GM23338 (cell line): Measurements from ENCODE around the gene RNF152. TPM values are rescaled to one million over a fixed set of nuclear protein-coding genes. Genes with fewer than 3 reads are reported as not detected.

Experiments used
- ATAC-seq: fragments of 200-7000 bp; cut with Tn5 transposase; 3 replicates; pipeline ENCODE4 v1.9.1; 2020
- DNase-seq: peaks from one replicate; pipeline ENCODE4 v3.0.0-alpha.2; 2015; ENCODE audit warnings: low spot score
- H2AFZ ChIP-seq: fragments of 200-600 bp; sonication (generic); 2 replicates; pipeline ENCODE4 v1.8.0; 2016; ENCODE audit warnings: antibody characterized with exemption, mild to moderate bottlenecking, moderate library complexity
- H3F3A ChIP-seq: fragments of 200-600 bp; sonication (generic); replicated peaks from 2 replicates; pipeline ENCODE4 v1.8.0; 2017; ENCODE audit warnings: antibody characterized with exemption, mixed run types, low read depth
- H3K27ac ChIP-seq: fragments of 200-600 bp; sonication (generic); 2 replicates; pipeline ENCODE4 v1.6.1; 2016; ENCODE audit warnings: low read depth
- H3K27me3 ChIP-seq: fragments of 200-600 bp; sonication (generic); 2 replicates; pipeline ENCODE4 v1.8.0; 2016; ENCODE audit warnings: mild to moderate bottlenecking, mixed run types, moderate library complexity; ENCODE audit not compliant: insufficient read depth
- H3K36me3 ChIP-seq: fragments of 200-600 bp; sonication (generic); 2 replicates; pipeline ENCODE4 v1.8.0; 2016; ENCODE audit warnings: mild to moderate bottlenecking; ENCODE audit not compliant: insufficient read depth
- H3K4me1 ChIP-seq: fragments of 200-600 bp; sonication (generic); 2 replicates; pipeline ENCODE4 v1.8.0; 2016; ENCODE audit warnings: mild to moderate bottlenecking, moderate library complexity; ENCODE audit not compliant: insufficient read depth
- H3K4me2 ChIP-seq: fragments of 200-600 bp; sonication (generic); 2 replicates; pipeline ENCODE4 v1.7.1; 2017; ENCODE audit warnings: mixed run types
- H3K4me3 ChIP-seq: fragments of 200-600 bp; sonication (generic); 2 replicates; pipeline ENCODE4 v1.6.1; 2016; ENCODE audit warnings: mixed run types
- H3K79me2 ChIP-seq: fragments of 200-600 bp; sonication (generic); replicated peaks from 2 replicates; pipeline ENCODE4 v1.8.0; 2017; ENCODE audit warnings: mild to moderate bottlenecking; ENCODE audit not compliant: insufficient read depth
- H3K9me2 ChIP-seq: fragments of 200-600 bp; sonication (generic); 2 replicates; pipeline ENCODE4 v1.8.0; 2017; ENCODE audit not compliant: insufficient read depth
- H4K20me1 ChIP-seq: fragments of 200-600 bp; sonication (generic); replicated peaks from 2 replicates; pipeline ENCODE4 v1.8.0; 2017; ENCODE audit warnings: mild to moderate bottlenecking; ENCODE audit not compliant: insufficient read depth
- H3K27ac Mint-ChIP-seq: 2 replicates; pipeline ENCODE4 v1.8.0; 2020; ENCODE audit warnings: inconsistent platforms, mild to moderate bottlenecking, moderate library complexity, mixed read lengths
- H3K27me3 Mint-ChIP-seq: 3 replicates; pipeline ENCODE4 v1.8.0; 2022; ENCODE audit warnings: low read depth, mild to moderate bottlenecking, moderate library complexity, mixed read lengths, inconsistent platforms; ENCODE audit not compliant: insufficient read depth, poor library complexity
- H3K36me3 Mint-ChIP-seq: 3 replicates; pipeline ENCODE4 v1.8.0; 2021; ENCODE audit warnings: low read depth, mild to moderate bottlenecking, inconsistent platforms, moderate library complexity, mixed read lengths
- H3K4me1 Mint-ChIP-seq: 3 replicates; pipeline ENCODE4 v1.8.0; 2020; ENCODE audit warnings: mild to moderate bottlenecking, inconsistent platforms, mixed read lengths
- H3K4me3 Mint-ChIP-seq: 3 replicates; pipeline ENCODE4 v1.8.0; 2021; ENCODE audit warnings: moderate library complexity, mild to moderate bottlenecking, inconsistent platforms, mixed read lengths
- H3K9me3 Mint-ChIP-seq: 3 replicates; pipeline ENCODE4 v1.8.0; 2020; ENCODE audit warnings: moderate library complexity, mild to moderate bottlenecking, inconsistent platforms, mixed read lengths
- CREB1 ChIP-seq: fragments of 250-450 bp; sonication (Bioruptor Pico); IDR thresholded peaks from 2 replicates; pipeline ENCODE4 v1.5.0; 2020; ENCODE audit warnings: low read depth, mild to moderate bottlenecking, moderate library complexity
- CTCF ChIP-seq, 2 experiments: fragments of 200-600 bp in 1 of 2; sonication (generic) in 1 of 2; conservative IDR thresholded peaks; 2 replicates each; pipeline versions ENCODE4 v1.5.1 to v1.6.1; 2016 to 2017; ENCODE audit warnings: antibody characterized with exemption in 2 of 2, low read depth in 2 of 2, mild to moderate bottlenecking in 2 of 2, moderate library complexity in 1 of 2
- ETS1 ChIP-seq: IDR thresholded peaks from 2 replicates; pipeline ENCODE4 v1.6.1; 2016; ENCODE audit warnings: antibody characterized with exemption
- EZH2 ChIP-seq: fragments of 200-600 bp; sonication (generic); IDR thresholded peaks from one replicate; pipeline ENCODE4 v1.8.0; 2017; ENCODE audit warnings: antibody characterized with exemption, mild to moderate bottlenecking, low read depth; ENCODE audit not compliant: unreplicated experiment
- POLR2AphosphoS5 ChIP-seq: IDR thresholded peaks from 2 replicates; pipeline ENCODE4 v1.6.1; 2016; ENCODE audit warnings: antibody characterized with exemption, low read depth
- STAT1 ChIP-seq: IDR thresholded peaks from one replicate; pipeline ENCODE4 v1.6.1; 2016; ENCODE audit warnings: antibody characterized with exemption; ENCODE audit not compliant: unreplicated experiment
- ZNF462 ChIP-seq: fragments of 250-450 bp; sonication (Bioruptor Pico); IDR thresholded peaks from 2 replicates; pipeline ENCODE4 v1.5.0; 2020; ENCODE audit warnings: mild to moderate bottlenecking, moderate library complexity
- polyA plus RNA-seq: library from polyadenylated mRNA; unstranded; fragments of >200 nt; fragmentation: Nextera tagmentation; extraction: Ambion mirVana; gene quantifications from 2 replicates; pipeline ENCODE4 v1.2.1, GENCODE V29; 2016
- total RNA-seq: library from RNA; depleted of rRNA; stranded (reverse); fragments of >200 nt; shearing (Covaris generic); gene quantifications from 2 replicates; pipeline ENCODE4 v1.2.3, GENCODE V29; 2014

The RNF152 gene
- total and polyA plus RNA-seq, 2 experiments from 2014 or later = 1.2 to 2.9 TPM

- Histone ChIP-seq H3K27me3 (no peaks in the 10 kb centered on the region), H2AFZ (no peak overlapping the region), H3K9me2 (no peaks in the 10 kb centered on the region), H3F3A (no peaks in the 10 kb centered on the region), H3K4me3 (no peak overlapping the region), H4K20me1 (no peaks in the 10 kb centered on the region), H3K79me2 (no peaks in the 10 kb centered on the region), H3K4me2 (no peak overlapping the region), H3K27ac (no peak overlapping the region), H3K36me3 (no peaks in the 10 kb centered on the region), H3K4me1 (peaks cover 8% of the 10 kb centered on the region; the same call in 1 of the 2 replicates)
- H3K36me3 Mint-ChIP-seq = no peaks in the 10 kb centered on the region
- ATAC-seq = no peak
- H3K27ac Mint-ChIP-seq = no peak overlapping the region
- TF ChIP-seq ETS1 = no peak
- no peak for TF ChIP-seq EZH2
- TF ChIP-seq CTCF (conservative IDR thresholded peaks at IDR 0.05; ENCODE audit: low read depth in 2 of 2) = no peak
- TF ChIP-seq CREB1 (CRISPR knock-in tag) = no peak
- TF ChIP-seq POLR2AphosphoS5 = no peak
- TF ChIP-seq ZNF462 (CRISPR knock-in tag) = no peak
- TF ChIP-seq STAT1 = no peak
- no peaks in the 10 kb centered on the region for H3K9me3 Mint-ChIP-seq
- DNase-seq = no peak
- H3K27me3 Mint-ChIP-seq = peaks cover 2% of the 10 kb centered on the region
- H3K4me3 Mint-ChIP-seq = no peak overlapping the region
- peaks cover 9% of the 10 kb centered on the region for H3K4me1 Mint-ChIP-seq
These were observed 126.4 kb downstream of the RNF152 start for GRCh38 chr18:61766266-61766884.
